Left colon (tissue), 2 donors: ENCODE data around the gene SYT3. TPM values are rescaled to one million over a fixed set of nuclear protein-coding genes. Genes with fewer than 3 reads are reported as not detected.
"Not testable (repeated sequence)": the region's sequence is repeated elsewhere in the genome, so short reads cannot be mapped to it uniquely, and the experiment has no call there.

Experiments used
- ATAC-seq: fragments of 200-7000 bp; cut with Tn5 transposase; one replicate; pipeline ENCODE4 v1.9.1; 2020; ENCODE audit warnings: mild to moderate bottlenecking, moderate library complexity
- DNase-seq, 2 donors: peaks; one replicate each; pipeline ENCODE4 v3.0.0-alpha.2; 2020
- intact Hi-C, 2 donors: fragments of 100-400 bp; cut with DNase I in 1 of 2; cut with micrococcal nuclease in 1 of 2; formaldehyde crosslinking; loops; one replicate each; pipeline versions ENCODE4 v1.11.2 to v1.14.0; 2022; cut with DNase I, micrococcal nuclease
- total RNA-seq, 2 donors: library from RNA; stranded (reverse); fragmentation: NEBNext Ultra II Directional; extraction: Animal tissue kit (Norgen Biotek cat#: 25700); gene quantifications; one replicate each; pipeline ENCODE4 v1.2.1, GENCODE V29; 2021
- donor health status: DM: no; HTN: no; CAD: no.
- donor health status: DM: yes; HTN: yes; CAD: no.

The SYT3 gene
- total RNA-seq, 2 donors from 2014 or later, result not detected

DNA sequence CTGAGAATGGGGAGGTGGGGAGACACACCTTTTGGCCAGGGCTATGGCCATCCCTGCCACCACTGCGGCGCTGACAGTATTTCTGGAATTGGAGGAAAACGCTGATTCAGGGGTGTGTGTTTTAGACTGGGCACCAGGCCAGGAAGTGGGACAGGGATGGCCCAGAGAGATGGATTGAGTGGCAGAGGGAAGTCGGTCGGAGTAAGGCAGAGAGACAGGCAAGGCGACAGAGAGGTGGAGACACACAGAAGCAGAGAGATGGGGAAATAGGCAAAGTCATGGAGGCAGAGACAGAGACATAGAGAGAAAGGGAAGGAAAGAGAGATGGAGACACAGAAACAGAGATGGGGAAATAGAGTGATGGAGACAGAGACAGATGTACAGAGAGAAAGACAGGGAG is 5.4 kb upstream of the SYT3 start:
- ATAC-seq (no peak), DNase-seq (no peak)
- intact Hi-C loops, result no loop called here

DNA sequence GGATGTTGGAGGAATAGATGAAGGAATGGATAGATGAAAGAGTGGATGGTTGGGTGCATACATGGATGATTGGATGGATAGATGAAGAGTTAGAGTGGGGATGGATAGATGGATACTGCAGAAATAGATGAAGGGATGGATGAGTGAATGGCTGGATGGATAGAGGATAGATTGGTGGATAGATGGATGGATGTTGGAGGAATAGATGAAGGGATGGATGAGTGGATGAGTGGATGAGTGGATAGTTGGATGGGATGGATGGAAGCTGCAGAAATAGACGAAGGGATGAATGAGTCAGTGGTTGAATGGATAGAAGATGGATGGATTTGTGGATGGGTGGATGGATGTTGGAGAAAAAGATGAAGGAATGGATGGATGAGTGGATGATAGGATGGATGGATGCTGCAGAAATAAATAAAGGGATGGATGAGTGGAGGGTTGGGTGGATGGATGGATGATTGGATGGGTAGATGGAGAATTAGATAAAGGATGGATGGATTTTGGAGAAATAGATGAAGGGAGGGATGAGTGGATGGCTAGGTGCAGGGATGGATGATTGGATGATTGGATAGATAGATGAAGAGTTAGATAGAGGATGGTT is 4.7 kb upstream of the SYT3 start:
- DNase-seq (no peak), ATAC-seq (no peak)
- intact Hi-C loops, result no loop called here

DNA sequence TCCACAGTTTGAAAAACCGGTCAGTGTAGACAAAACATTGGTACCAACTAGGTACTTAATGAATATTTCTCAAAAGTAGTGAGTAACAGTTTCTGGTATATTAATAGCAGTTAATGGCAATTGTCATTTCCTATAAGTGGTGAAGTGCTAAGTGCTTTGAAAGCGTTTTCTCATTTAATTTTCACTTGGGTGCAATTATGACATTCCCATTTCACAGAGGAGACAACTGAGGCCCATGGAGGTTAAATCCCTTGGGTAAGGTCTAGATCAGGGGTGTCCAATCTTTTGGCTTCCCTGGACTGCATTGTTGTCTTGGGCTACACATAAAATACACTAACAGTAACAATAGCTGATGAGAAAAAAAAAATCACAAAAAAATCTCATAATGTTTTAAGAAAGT is 687 bp upstream of the SYT3 start:
- DNase-seq, result no peak
- intact Hi-C loops, result no loop called here

DNA sequence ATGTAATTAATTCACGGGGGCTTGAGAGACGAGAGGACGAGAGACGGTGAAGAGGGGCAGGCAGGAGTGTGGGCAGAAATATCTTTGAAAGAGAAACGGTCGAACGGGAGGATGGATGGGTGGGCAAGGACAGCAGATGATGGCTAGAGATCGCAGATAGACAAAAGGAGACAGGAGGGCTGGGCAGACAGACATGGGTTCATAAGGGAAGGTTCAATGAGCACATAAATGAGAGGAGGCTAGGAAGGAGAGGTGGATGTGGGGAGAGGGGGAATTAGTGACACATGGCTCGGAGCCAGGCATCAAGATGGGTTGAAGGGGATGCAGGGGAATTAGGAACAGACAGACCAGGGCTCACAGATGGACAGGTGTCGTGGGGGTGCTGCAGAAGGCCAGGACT is 1.1 kb downstream of the SYT3 start:
- intact Hi-C loops, result no loop called here
- ATAC-seq (no peak), DNase-seq (no peak)

More for the DNA sequence above, 687 bp upstream of the SYT3 start:
- ATAC-seq, result no peak

DNA sequence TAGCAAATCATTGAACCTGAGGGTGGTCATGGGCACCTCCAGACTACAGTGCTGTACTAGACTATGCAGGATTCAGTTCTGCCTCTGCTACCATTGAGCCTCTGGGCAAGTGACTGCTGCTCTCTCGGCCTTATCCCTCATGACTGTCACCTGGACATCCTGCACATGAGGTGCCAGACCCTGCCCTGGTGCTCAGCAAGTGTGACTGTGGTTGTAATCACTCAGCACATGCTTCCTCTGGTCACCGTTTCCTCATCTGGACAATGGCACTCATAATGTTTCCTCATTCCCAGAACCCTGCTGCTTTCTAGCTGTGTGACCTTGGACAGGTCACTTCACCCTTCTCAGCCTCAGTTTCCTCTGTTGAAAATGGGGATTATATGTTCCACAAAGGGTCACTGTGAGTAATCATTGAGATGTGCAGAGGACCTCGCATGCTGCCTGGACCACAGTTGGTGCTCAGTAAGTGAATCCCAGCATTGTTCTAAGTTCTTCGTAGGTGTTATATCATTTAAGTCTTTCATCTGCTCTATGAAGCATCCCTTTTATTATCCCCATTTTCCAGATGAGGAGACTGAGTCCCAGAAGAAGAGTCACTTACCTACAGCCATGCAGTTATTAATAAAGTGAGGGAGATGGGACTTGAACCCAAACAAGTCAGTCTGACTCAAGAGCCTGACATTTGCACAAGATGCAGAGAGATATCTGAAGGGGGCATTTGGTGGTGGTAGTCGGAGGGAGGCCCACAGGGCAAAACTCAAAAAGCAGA is 3.2 kb downstream of the SYT3 start:
- DNase-seq (no peak), ATAC-seq (no peak)

DNA sequence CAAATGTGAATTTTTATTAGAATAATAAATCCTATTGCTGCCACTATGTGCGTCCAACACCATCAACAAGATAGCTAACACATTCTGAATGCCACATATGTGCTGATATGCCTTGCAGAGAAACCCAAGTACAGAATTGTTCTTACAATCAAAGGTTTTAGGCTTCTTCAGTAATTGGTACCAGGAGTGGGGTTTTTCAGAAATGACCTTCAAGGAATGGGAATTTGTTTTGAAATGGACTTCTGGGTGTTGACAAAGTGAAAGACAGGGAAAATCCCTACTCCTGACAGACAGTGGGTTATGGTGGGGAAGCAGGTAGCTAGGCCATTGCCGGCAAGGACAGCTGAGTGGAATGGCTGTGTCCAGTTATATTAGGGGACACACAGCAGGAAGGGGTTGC is 5.7 kb downstream of the SYT3 start:
- intact Hi-C loops, result no loop called here
- no peak for ATAC-seq
- DNase-seq, result no peak

More for the DNA sequence above, 3.2 kb downstream of the SYT3 start:
- intact Hi-C loops, result no loop called here

DNA sequence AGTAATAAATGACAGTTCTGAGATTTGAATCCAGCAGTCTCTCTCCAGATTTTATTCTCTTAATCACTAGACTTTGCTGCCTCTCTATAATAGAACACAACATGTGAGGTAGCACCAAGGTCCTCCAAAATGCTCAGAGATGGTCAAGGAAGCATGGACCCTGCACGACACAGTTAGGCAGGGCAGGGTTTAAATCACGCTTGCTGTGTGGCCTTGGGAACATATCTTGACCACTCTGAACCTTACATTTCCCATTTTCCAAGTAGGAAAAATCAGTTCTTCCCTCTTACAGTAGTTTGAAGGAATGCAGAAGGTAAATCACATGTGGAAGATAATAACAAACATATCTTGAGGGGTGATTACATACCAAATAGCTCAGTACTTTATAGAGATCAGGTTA is 6.3 kb downstream of the SYT3 start:
- DNase-seq (no peak), ATAC-seq (no peak)
- intact Hi-C loops, result no loop called here

DNA sequence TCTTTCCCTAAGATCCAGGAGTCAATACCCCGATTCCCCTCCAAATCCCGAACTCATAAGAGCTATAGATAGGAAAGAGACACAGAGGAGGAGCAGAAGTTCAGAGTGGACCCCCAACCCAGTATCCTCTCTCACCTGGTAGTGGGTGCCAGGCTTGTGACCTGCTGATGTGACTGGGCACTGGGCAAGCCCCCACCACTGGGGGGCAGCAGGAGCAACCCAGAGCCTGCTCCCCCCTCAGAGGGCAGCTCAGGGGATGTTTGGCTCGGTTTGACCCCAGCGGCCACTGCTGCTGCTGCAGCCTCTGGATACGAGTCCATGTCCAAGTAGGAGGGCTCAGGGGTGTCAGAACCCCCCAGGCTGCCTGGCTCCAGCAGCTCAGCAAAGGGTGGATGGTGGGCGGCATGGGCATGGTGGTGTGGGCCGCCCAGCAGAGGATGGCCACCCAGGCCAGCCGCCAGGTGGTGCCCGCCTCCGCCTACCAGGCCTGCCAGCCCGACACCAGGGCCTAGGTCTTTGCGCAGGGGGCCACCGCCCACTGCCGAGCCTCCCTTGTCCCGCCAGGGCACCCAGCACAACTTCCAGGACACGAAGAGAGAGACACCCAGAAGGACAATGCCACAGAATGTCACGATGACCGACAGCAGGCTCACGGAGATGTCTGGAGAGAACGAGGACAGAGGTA is 7.4 kb downstream of the SYT3 start:
- intact Hi-C loops, result no loop called here
- ATAC-seq, result no peak
- DNase-seq, result no peak

DNA sequence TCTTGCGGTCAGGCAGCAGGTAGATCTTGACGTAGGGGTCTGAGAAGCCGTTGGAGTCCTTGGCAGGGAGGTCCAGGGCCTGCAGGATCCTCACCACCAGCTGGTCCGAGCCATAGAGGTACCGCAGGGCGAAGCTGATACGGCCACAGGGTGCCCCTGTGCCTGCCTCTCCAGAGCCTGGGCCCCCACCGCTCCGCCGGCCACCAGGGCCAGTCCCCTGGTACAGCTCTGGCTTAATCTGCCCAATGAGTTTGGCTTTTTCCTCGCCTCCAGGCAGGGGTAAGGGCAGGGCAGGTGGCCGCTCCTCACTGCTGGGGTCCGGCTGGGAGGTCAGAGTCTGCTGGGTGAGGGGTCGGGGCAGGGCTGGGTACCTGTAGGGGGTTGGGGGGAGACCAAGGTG is 9.9 kb downstream of the SYT3 start:
- DNase-seq, result no peak
- intact Hi-C loops, result no loop called here

DNA sequence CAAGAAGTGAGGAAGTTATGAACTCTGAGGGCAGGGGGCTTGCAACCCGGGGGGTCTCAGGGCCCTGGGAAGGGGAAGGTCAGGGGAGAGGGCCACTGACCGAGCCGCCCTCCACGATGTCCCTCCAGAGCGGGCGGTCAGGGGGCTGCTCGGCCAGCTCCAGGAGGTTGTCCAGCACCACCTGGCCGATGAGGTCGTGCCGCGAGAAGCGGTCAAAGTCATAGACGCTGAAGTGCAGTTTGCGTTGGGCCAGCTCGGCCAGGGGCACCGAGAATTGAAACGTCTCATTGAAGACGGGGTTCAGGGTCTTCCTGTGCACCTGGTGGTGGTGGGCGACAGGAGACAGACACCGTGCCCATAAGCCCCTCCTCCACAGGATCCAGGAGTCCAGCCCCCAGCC is 10.5 kb downstream of the SYT3 start:
- DNase-seq, result no peak
- no peak for ATAC-seq
- intact Hi-C loops, result no loop called here

More for the DNA sequence above, 9.9 kb downstream of the SYT3 start:
- ATAC-seq, result no peak

DNA sequence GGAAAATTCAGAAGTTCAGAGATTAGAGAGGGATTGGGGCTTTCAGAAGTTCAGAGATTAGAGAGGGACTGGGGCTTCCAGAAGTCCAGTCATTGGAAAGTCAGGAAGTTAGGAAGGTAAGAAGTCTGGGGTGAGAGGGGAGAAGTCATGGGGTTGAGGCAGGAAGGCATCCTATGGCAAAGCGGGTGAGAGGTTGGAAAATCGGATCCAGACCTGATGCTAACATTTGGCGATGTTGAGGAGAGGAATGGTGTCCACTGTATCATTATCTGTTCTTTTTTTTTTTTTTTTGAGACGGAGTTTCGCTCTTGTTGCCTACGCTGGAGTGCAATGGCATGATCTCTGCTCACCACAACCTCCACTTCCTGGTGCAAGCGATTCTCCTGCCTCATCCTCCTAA is 11.1 kb downstream of the SYT3 start:
- DNase-seq (no peak), ATAC-seq (no peak)
- intact Hi-C loops, result no loop called here

DNA sequence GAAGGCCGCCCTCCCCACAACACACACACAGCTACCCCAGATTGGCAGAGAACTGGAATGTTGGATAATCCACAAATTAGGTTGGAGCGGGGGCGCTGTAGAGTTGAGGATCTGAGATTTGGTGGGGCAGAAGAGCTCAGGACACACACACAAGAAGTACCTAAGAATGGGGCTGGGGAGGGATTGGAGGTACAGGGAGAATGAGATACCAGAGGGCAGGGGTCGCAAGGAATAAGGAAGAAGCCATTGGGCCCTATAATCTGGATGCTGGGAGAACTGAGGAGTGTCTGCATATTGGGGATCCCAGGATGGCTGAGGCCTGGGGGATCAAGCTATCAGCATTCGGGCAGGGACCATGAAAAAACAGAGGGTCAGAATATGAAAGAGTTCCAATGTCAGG is 11.5 kb downstream of the SYT3 start:
- ATAC-seq, result no peak
- intact Hi-C loops, result no loop called here
- no peak for DNase-seq

DNA sequence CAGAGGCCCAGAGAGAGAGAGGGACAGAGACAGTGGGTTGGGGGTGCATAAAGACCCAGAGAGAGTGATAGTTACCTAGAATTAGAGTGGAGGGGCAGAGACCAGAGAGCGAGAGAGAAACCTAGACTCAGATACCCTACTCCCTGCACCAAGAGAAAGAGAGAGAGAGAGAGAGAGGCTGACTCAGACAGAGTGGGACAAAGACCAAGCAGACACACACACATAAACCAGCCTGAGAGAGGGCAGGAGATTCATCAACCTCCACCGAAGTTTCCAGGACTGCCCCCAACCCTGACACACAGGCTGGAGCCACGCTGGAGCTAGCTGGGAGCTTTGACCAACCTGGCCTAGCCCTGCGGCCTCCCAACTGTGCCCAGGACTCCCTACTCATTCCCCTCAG is 12.9 kb downstream of the SYT3 start:
- intact Hi-C loops, result no loop called here
- DNase-seq (no peak), ATAC-seq (no peak)

DNA sequence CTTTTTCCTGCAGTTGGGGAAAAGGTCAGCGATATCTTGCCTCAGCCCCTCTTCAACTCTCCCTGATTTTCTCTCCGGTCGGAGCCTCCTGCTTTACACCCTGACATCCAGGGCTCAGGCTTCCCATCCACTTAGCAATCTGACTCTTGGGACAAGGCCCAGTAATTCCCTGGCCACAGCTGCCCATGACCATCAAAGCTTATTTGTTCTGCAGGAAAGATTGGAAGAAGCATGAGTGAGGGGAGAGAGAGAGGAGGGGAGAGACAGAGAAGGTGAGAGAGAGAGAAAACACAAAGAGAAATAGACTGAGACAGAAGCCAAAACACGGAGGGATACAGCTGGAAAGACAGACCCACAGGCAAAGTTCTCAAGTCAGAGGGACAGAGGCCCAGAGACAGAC is 13.7 kb downstream of the SYT3 start:
- intact Hi-C loops, result no loop called here
- DNase-seq, result no peak
- ATAC-seq, result no peak

DNA sequence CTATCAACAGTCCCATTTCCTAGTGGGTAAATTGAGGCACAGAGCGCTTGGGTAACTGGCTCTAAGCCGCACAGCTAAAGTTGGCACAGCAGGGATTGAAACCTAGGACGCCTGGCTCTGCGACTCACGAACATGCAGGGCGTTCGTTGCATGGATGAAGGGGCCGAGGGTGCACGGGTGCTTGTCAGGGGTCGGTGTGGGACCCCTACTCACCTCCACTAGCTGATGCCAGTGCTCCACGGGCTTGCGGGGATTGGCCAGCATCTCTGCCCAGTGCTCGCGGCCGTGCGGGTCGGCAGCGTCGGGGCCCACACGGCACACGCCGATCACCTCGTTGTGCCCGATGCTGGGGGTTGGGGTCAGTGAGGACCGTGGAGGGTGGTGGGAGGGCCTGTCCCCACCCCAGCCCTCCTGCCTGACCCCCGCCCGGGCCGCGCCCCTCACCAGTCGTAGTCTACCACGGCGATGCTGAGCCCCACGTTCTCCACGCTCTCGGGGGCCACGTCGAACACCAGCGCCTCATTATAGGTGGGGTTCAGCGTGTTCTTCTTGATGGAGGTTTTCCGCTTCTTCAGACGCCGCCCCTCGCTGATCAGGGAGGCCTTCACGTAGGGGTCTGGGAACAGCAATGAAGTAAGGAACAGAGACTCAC is 14.6 kb downstream of the SYT3 start:
- ATAC-seq, result no peak
- DNase-seq, result no peak
- intact Hi-C loops, result no loop called here

DNA sequence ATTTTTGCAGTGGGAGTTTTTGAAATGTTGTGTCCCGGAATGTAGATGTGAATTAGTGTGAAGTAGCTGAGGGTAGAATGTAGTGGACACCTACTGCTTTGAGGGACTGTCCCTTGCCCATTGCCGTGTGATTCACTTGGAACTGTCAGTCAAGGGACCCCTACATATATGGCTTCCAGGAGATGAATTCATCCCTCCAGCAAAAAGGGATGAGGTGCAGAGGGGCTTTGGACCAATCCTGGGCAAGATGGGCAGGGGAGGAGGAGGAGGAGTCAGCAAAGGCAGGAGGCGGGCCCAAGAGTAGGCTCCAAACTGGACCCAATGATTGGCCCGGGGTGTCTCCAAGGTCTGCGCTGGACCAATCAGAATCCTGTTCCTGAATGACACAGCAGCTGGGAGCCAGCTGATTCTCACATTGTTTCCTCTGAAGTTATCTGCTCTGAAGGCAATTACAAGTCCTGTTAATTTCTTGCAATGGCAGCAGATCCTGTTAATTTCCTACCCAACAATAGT is 19.2 kb downstream of the SYT3 start:
- ATAC-seq, DNase-seq: not testable (repeated sequence)

DNA sequence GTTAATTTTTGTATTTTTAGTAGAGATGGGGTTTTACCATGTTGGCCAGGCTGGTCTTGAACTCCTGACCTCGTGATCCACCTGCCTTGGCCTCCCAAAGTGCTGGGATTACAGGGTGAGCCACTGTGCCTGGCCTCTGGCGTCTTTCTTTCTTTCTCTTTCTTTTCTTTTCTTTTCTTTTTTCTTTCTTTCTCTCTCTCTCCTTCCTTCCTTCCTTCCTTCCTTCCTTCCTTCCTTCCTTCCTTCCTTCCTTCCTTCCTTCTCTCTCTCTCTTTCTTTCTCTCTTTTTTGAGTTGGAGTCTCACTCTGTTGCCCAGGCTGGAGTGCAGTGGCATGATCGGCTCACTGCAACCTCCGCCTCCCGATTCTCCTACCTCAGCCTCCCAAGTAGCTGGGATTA is 20.5 kb downstream of the SYT3 start:
- DNase-seq, ATAC-seq, intact Hi-C loops: not testable (repeated sequence)

More for the DNA sequence above, 19.2 kb downstream of the SYT3 start:
- intact Hi-C loops, result not testable (repeated sequence)

DNA sequence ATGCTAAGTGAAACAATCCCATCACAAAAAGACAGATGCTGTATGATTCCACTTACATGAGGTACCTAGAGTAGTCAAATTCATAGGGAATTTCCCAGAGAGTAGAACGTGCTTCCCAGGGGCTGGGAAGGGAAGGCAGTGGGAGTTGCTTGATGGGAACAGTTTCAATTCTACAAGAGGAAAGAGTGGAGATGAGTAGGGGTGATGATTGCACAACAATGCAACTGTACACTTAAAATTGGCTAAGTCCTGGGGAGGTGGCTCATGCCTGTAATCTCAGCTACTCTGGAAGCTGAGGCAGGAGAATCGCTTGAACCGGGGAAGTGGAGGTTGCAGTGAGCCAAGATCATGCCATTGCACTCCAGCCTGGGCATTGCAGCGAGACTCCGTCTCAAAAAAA is 21.3 kb downstream of the SYT3 start:
- ATAC-seq, DNase-seq, intact Hi-C loops: not testable (repeated sequence)
